HUDEP-2 (cell line): ENCODE measurements around the gene TMEM186.
A peak's percentile ranks its signal among the peaks of the same experiment; 100 is the strongest.
"Not testable (repeated sequence)": the region's sequence is repeated elsewhere in the genome, so short reads cannot be mapped to it uniquely, and the experiment has no call there.

Source experiments
- DNase-seq, 76 experiments: peaks; one replicate each; lab custom pipeline; 2025; ENCODE audit not compliant: unreplicated experiment in 76 of 76; lab: John Stamatoyannopoulos, UW

TMEM186 gene

DNA sequence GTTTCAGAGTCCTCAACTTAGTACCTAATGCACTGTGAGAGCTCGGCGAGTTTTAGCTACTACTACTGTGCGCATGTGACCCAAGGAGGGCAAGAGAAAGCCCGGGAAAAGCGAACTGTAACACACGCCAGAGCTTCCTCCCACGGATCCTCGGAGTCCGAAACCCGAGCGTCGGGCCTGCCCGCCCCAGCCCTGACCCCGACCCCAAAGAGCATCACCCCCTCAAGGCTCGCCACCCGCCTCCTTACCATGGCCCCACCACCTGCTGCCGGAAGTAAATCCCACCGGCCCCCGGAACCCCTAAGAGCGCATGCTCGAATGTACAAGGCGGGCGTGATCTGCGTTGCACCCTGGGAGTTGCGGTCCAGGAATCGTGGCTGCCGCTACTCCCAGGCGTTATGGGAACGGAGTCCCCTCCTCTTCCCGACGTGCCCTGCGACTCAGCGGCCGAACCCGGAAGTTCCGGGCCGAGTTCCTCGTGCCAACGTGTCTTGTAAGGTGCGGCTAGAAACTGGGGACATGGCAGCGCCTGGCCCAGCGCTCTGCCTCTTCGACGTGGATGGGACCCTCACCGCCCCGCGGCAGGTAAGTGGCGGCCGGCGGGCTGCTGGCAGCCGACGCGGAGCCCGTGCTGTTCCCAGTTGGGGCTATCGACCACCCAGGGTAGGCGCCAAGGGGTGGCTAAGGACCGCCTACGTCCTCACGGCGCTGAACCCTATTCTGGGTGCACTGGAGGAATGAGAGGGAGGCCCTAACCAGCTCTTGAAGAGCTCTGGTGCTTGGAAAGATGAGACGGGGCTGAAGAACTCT lies at the start of gene TMEM186, which contains the start of gene PMM2:
TSS of gene TMEM186 (minus strand) at position 276 of the 810 bp plus-strand sequence. CDS start at position 251, 25 bp downstream.
TSS of gene PMM2 (plus strand) at position 476 of the 810 bp plus-strand sequence. CDS start at position 520, 44 bp downstream.
- peak in 75 of 76 experiments; percentile 44 to 96 (median 92) for DNase-seq

DNA sequence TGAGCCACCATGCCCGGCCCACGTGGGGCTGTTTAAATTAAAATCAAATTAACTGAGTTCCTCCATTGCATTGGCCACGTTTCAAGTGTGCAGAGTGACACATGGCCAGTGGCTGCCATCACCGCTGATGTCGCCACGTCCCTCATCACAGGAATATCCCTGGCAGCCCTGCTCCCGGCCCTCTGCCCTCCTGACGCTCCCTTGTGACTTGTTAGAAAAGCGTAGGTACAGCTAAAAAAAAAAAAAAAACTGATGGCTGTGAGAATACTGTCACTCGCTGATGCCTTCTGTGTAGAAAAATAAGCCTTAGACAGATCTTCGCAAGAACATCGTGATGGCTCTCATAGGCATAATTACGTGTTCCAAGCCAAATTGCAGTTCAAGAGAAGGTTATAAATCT lies 49.7 kb upstream of the TMEM186 start:
- DNase-seq, result no peak

DNA sequence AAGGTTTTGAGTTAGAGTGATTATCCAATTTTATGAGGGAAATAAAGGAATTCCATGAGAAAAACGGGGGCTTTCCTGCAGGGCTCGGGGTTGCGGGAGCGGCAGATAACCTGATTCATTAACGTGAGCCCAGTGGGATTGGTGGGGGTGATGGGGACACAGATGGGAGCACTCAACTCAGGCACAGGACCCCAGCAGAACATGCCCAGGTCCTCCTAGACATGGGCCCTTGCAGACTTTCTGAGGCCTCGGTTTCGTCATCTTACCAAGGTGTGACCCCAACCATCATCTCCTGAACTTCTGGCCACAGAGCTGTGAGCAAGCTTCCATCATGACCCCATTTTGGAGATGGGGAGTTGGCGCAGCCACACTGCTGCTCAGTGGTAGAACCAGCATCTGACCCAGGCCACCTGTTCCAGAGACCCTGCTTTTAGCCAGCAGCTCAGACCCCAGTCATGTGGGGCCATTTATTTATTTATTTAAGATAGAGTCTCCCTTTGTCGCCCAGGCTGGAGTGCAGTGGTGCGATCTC lies 49.0 kb upstream of the TMEM186 start:
- no peak for DNase-seq

DNA sequence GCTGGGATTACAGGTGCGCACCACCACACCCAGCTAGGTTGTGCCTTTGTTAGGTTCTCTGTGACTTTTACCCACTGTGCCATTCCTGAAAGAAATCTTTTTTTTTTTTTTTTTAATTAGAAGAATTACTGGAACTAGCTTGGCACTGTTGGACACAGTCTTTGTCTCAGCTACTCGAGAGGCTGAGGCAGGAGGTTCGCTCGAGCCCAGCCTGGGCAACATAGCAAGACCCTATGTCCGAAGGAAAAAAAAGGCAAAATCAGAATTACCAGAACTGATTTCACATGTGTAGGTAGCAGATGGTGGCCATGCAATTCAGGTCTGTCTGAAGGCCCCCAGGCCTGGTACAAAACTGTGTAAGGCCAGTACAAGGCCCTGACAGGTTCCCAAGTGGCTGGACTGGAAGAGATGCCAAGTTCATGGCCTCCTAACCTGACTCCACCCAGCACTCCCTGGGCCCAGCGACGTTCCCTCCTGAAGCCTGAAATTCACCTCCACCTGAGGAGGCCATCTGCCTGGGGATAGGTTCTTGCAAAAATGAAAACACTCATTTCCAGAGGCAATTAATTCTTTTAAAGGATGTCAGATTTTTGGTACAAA lies 48.4 kb upstream of the TMEM186 start:
- no peak for DNase-seq

DNA sequence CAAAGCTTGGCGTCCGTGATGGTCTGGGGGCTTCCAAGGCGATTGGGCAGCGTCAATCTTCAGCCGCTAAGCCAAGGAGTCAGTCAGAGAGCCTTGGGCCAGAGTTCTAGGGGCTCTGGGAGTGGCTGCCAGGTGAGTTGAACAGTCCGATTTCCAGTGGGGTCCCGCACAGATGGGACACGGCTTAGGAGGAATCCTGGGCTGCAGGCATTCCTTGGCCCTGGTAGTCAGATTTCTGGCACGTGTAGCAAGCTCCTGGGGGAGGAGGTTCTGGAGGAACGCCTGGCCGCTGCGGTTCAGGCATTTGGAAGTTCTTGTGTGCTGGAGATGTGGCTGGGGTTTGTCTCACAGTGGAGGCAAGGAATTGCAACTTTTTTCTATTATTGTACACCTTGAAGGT lies 45.9 kb upstream of the TMEM186 start:
- DNase-seq, result not testable (repeated sequence)

DNA sequence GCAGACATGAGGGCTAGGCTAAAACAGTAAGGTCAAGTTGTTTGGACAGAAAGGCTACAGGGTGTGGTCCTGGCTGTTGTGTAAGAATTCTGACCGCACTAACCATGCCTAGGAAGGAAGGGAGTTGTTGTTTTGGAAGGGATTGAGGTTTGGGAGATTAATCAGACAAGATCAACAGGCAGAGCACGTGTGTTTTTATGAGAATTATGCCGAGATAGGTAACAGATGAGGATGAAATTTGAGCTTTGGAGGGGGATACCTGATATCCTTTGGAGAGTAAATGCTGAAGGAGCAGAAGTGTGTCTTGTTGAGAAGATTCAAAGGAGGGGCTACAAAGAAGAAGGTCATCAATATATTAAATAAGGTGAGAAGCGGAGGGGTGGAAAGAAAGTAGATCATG lies 44.6 kb upstream of the TMEM186 start:
- DNase-seq, result not testable (repeated sequence)

DNA sequence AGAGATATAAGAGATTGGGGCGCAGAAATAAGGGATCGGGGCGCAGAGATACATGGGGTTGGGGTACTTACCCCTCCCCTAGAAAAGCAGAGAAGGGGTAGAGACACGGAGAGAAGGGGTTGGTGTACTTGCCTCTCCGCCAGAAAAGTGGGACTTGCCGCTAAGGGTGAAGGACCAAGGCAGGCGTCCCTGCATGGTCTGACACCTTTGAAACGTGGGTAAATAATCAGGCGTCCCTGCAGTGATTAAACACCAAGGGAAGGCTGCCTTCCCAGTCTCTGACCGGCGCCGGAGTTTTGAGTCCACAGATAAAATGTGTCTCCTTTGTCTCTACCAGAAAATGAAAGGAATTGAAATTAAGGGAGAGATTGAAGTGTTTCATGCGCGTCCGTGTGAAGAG lies 40.2 kb upstream of the TMEM186 start:
- not testable (repeated sequence) for DNase-seq

GRCh38 chr16:8836797-8837196 lies 39.4 kb upstream of the TMEM186 start:
- DNase-seq, result not testable (repeated sequence)

DNA sequence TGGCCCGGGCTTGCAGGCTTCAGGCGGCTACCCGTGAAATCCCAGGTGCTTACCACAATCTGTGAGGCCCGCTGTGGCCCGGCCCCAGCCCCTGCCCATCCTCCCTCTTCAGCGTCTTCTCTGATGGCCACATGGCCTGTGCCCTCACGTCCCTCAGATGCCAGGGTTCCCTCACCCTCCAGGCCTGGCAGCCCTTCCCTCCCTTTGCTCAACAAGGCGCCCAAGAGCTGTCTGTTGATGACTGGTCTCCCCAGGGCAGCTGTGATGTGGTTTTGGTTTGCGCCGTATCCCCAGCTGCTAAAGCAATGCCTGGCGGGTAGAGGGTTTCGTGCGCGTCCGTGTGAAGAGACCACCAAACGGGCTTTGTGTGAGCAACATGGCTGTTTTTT lies 35.3 kb upstream of the TMEM186 start:
- no peak for DNase-seq

DNA sequence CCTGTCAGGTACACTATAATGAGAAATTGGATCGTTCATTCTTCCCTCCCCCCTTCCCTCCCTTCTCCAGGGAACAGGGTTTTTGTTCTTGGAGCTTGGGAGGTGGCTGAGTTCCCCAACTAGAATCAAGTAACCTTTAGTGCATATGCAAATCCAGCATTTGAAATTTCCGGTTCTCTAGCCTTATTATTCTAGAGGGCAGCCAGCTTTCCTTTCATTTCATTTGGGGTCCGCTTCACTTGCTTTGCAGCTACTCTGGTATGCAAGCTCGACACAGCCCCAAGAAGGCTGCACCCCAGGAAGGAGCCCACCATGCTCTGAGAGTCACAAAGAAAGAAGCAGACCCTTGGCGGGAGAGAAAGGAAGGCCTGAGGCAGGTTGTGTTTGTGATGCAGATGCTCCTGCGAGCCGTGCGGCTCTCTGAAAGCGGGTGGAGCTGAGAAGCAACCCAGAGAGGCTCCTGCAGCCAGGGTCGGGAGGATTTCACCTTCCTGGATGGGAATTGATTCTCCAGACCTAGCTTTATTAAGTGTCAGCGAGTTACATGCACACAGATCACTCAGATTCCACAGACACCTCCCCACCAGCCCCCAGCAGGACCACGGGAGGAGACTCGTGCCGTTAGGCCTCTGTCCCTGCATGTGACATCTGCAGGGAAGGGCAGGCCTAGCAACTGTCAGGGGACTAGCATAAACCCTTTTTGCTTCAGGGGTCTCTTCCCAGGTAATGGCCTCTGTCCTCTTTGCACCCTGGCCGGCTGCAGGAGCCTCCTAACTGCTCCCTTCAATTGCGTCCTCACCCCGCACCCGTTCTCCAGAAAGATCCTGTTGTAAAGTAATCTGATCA lies 34.7 kb upstream of the TMEM186 start:
- no peak for DNase-seq

DNA sequence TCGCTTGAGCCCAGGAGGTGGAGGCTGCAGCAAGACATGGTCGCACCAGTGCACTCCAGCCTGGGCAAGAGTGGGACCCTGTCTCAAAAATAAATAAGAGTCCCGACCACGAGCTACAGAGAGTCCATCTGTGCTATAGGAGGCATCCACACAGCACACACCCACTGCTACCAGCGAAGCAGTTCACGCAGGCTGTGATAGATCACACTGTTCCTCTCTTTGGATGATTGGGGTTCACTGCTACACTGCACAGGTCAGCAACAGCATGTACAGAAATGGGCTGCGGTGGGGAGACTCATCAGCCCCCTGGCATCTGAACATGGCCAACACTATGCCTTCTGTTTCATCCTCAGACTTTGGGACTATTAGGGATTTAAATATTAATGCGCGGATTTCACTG lies 34.0 kb upstream of the TMEM186 start:
- DNase-seq, result no peak

- DNase-seq, result no peak
Observed at GRCh38 chr16:8828541-8829165, 31.2 kb upstream of the TMEM186 start.

- DNase-seq, result no peak
Observed at GRCh38 chr16:8826278-8826879, 28.9 kb upstream of the TMEM186 start.

- DNase-seq, result no peak
Observed at GRCh38 chr16:8822403-8822802, 25.0 kb upstream of the TMEM186 start.

DNA sequence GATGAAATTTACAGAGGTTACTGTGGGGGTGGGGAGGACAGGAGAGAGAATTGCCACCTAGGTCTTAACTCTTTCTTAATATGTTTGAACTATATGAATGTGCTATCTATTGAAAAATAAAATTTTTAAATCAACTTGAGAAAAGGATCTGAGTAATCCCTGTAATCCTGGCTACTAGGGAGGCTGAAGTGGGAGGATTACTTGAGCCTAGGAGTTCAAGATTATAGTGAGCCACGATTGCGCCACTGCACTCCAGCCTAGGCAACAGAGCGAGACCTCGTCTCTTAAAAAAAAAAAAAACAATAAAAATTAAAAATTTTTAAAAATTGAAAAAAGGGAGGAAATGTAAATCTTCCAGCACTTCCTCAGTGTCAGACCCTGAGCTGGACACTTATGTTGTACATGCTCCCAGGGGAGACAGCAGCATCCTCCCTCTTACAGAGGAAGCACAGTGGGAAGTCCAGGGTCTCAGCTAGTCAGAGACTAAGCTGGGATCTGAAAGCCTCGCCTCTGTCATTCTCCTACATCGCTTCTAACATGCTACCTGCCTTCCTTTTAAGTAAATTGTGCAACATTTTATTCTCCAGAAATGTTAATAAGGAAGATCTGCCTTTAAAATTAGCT lies 22.1 kb upstream of the TMEM186 start:
- no peak for DNase-seq

- no peak for DNase-seq
Observed at GRCh38 chr16:8818504-8819270, 21.2 kb upstream of the TMEM186 start.

DNA sequence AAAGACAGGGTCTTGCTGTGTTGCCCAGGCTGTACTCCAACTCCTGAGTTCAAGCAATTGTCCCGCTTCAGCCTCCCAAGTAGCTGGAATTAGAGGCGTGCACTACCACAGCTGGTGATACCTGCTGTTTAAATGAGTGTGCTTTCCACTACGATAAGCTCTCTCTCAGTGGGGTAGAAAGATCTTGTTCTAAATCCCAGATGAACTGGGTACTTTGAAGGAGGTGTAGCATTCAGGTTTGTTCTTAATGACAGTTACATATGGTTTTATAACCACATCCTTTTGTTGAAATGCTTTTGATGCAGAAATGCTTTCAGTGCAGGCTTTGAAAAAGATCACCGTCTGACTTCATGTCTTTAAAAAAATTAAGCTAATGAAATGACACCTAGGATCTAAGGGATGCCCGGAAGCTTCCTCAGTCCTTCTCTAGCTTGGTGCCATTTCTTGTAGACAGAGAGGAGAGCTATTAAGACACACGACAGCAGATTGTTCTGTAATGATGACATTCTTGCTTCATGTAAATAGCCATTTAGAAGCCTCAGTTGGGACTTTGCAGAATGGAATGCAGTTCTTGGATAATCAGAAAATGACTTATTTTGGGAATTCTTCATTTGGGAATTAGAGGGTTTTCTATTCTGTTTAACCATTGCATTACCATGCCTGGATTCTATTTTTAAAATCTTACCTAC lies 19.7 kb upstream of the TMEM186 start:
- no peak for DNase-seq

DNA sequence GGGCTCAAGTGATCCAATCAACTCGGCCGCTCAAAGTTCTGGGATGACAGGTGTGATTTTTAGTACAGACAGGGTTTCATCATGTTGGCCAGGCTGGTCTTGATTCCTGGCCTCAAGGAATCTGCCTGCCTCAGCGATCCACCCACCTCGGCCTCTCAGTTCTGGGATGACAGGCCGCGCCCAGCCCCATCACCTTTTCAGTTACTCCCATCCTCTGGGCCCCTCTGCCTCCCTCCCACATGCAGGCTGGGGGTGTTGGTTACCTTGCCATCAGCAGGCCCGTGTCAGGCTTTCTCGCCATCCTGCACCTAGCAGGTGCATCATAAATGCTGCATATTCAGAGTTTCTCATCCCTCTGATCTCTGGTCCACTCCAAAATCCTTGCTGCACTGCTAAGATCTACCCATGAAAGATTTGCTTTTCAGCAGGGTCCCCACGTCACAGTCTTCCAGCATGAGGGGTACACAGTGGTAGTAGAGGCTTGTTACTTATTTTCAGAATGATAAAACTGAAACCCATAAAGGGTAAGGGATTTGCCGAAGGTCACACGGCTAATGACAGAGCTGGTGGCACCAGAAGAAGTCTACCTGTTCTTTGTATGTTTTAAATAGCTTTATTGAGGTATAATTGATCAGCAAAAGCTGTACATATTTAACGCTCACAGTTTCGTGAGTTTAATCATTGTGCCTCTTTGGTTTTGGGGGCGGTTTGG lies 16.8 kb upstream of the TMEM186 start:
- no peak for DNase-seq
